ENCODE measurements around the gene ITIH3. TPM values are rescaled to one million over a fixed set of nuclear protein-coding genes. Genes with fewer than 3 reads are reported as not detected.

Gene ITIH3
- total RNA-seq, 4 donors from 2014 or later = 0.18 to 5.6 (median 1.2) TPM

DNA sequence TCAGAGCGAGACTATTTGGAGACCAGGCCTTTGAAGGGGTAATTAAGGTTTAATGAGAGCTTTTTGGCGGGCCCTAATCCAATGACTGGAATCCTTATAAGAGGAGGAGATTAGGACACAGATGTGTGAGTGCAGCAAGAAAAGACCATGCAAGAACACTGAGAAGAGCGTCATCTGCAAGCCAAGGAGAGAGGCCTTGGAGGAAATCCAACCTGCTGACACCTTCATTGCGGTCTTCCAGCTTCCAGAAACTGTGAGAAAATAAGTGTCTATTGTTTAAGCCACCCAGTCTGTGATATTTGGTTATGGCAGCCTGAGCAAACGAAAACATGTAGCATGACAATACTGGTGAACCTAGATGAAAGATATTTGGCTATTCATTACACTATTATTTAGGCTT lies 63.3 kb downstream of the ITIH3 start:
- Histone ChIP-seq H3K36me3 (peaks cover 8% of the 10 kb centered on the region), H3K4me3 (no peak overlapping the region), H3K27ac (no peak overlapping the region), H3K27me3 (no peaks in the 10 kb centered on the region), H3K4me1 (no peaks in the 10 kb centered on the region), H3K9me3 (no peaks in the 10 kb centered on the region)
- no peak for DNase-seq (ENCODE audit: low spot score in 2 of 2)
- TF ChIP-seq, protein P1, sequence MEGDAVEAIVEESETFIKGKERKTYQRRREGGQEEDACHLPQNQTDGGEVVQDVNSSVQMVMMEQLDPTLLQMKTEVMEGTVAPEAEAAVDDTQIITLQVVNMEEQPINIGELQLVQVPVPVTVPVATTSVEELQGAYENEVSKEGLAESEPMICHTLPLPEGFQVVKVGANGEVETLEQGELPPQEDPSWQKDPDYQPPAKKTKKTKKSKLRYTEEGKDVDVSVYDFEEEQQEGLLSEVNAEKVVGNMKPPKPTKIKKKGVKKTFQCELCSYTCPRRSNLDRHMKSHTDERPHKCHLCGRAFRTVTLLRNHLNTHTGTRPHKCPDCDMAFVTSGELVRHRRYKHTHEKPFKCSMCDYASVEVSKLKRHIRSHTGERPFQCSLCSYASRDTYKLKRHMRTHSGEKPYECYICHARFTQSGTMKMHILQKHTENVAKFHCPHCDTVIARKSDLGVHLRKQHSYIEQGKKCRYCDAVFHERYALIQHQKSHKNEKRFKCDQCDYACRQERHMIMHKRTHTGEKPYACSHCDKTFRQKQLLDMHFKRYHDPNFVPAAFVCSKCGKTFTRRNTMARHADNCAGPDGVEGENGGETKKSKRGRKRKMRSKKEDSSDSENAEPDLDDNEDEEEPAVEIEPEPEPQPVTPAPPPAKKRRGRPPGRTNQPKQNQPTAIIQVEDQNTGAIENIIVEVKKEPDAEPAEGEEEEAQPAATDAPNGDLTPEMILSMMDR (IDR thresholded peaks at IDR 0.05) = no peak
- TF ChIP-seq EP300 (IDR thresholded peaks at IDR 0.05) (no peak), POLR2AphosphoS5 (IDR thresholded peaks at IDR 0.05) (no peak), POLR2A (IDR thresholded peaks at IDR 0.05) (no peak)
- WGBS = 90% methylated on average over 5 of the region's 5 CpGs

Other genes starting within 250 kb of the ITIH3 start
- 10 to 100 TPM; 71.0 to 93.6 (median 85.5) TPM for gene PBRM1, start 108.9 kb upstream of the ITIH3 start, total RNA-seq
- gene GNL3, start 108.8 kb upstream of the ITIH3 start, total RNA-seq = 100 to 1,000 TPM in 3 of 4 donors, 10 to 100 TPM in 1; 76.8 to 127 (median 106) TPM
- gene GLT8D1, start 89.0 kb upstream of the ITIH3 start, total RNA-seq = 10 to 100 TPM; 24.1 to 43.9 (median 28.7) TPM
- gene SPCS1, start 88.7 kb upstream of the ITIH3 start, total RNA-seq = 100 to 1,000 TPM in 2 of 4 donors, 10 to 100 TPM in 2; 79.5 to 147 (median 104) TPM
- gene NEK4, start 23.9 kb upstream of the ITIH3 start, total RNA-seq = 10 to 100 TPM; 12.3 to 20.6 (median 15.5) TPM
- gene ITIH1, start 17.2 kb upstream of the ITIH3 start, total RNA-seq = 1 to 10 TPM in 1 of 4 donors, not detected in 3; 1.5 TPM
- 10 to 100 TPM in 1 of 4 donors, 1 to 10 TPM in 3; 2.1 to 12.2 (median 4.6) TPM for gene ITIH4, start 35.9 kb downstream of the ITIH3 start, total RNA-seq
- 10 to 100 TPM in 2 of 4 donors, 1 to 10 TPM in 2; 1.6 to 14.5 (median 8.3) TPM for gene MUSTN1, start 40.2 kb downstream of the ITIH3 start, total RNA-seq
- gene STIMATE, start 102.8 kb downstream of the ITIH3 start, total RNA-seq = 10 to 100 TPM; 15.9 to 25.7 (median 19.3) TPM

Data from suprapubic skin (tissue), 4 donors.